ENCODE data around the gene SUPT6H.

GRCh38 chr17:28733346-28733745 lies 71.3 kb downstream of the SUPT6H start:
- TF ChIP-seq, protein P1, sequence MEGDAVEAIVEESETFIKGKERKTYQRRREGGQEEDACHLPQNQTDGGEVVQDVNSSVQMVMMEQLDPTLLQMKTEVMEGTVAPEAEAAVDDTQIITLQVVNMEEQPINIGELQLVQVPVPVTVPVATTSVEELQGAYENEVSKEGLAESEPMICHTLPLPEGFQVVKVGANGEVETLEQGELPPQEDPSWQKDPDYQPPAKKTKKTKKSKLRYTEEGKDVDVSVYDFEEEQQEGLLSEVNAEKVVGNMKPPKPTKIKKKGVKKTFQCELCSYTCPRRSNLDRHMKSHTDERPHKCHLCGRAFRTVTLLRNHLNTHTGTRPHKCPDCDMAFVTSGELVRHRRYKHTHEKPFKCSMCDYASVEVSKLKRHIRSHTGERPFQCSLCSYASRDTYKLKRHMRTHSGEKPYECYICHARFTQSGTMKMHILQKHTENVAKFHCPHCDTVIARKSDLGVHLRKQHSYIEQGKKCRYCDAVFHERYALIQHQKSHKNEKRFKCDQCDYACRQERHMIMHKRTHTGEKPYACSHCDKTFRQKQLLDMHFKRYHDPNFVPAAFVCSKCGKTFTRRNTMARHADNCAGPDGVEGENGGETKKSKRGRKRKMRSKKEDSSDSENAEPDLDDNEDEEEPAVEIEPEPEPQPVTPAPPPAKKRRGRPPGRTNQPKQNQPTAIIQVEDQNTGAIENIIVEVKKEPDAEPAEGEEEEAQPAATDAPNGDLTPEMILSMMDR (conservative IDR thresholded peaks at IDR 0.05 in 1 of 2, IDR thresholded peaks at IDR 0.05 in 1 of 2; ENCODE audit: extremely low read depth in 1 of 2, insufficient read depth in 1 of 2, low read depth in 1 of 2, low read length in 2 of 2) = no peak
- no peak for TF ChIP-seq EZH2 (IDR thresholded peaks at IDR 0.05; ENCODE audit: borderline replicate concordance, low read length)
